ENCODE data around the gene PAQR6. TPM values are rescaled to one million over a fixed set of nuclear protein-coding genes. Genes with fewer than 3 reads are reported as not detected.

Gene PAQR6
- total RNA-seq, result 0.72 TPM in 1 of 2 replicates, not detected in the other

GRCh38 chr1:156247460-156248322, at the start of gene PAQR6:
Gene PAQR6 (minus strand): TSS chr1:156248056. CDS start chr1:156246731, 1,325 bp downstream.

GRCh38 chr1:156295391-156295947, 47.6 kb upstream of the PAQR6 start, which contains the start of gene GLMP:
Gene GLMP (minus strand): TSS chr1:156295679. CDS start chr1:156295645, 34 bp downstream.

GRCh38 chr1:156284112-156284511, 36.3 kb upstream of the PAQR6 start, which contains the start of gene TMEM79:
Gene TMEM79 (plus strand): TSS chr1:156284325. CDS start chr1:156285227, 902 bp downstream.

DNA sequence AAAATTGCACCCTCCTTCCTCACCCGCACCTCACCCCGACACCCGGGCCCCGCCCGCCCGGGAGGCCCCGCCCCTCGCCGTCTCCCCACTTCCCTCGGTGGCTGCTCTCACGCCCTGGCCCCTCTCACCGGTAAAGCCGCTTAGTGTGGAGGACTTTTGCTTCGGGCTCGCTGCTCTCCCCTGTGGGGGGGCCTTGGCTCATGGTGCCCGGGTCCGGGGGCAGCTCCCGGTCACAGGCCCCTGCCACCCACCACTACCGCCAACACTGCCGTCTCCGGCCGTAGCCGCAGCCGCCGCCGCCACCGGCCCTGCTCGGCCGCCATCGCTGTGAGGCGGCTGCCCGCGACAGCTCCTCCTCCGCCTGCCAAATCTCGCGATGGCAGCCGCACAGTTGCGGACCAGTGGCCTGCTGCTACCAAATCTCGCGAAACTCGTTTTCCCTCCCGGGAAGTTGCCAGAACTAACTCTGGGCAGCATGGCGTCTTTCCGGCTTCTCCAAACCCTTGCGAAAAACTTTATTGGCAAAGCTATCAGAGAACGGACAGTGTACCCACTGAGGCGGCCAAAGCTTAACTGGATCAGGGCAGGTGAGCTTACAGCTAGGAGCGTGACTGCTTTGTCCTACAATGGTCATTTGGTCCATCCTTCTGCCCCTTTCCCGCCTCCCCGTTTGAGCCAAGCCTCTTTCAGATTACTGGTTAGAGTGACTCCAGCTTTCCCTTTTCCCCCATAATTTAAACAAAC, 34.8 kb upstream of the PAQR6 start, which contains the start of gene SMG5:
SMG5 (minus strand) TSS at position 347 of the 744 bp plus-strand sequence; CDS start at position 202, 145 bp downstream.

GRCh38 chr1:156241926-156242325, 5.9 kb downstream of the PAQR6 start, which contains the start of gene BGLAP:
Gene BGLAP (plus strand): TSS chr1:156242184. CDS start chr1:156242232, 48 bp downstream.

DNA sequence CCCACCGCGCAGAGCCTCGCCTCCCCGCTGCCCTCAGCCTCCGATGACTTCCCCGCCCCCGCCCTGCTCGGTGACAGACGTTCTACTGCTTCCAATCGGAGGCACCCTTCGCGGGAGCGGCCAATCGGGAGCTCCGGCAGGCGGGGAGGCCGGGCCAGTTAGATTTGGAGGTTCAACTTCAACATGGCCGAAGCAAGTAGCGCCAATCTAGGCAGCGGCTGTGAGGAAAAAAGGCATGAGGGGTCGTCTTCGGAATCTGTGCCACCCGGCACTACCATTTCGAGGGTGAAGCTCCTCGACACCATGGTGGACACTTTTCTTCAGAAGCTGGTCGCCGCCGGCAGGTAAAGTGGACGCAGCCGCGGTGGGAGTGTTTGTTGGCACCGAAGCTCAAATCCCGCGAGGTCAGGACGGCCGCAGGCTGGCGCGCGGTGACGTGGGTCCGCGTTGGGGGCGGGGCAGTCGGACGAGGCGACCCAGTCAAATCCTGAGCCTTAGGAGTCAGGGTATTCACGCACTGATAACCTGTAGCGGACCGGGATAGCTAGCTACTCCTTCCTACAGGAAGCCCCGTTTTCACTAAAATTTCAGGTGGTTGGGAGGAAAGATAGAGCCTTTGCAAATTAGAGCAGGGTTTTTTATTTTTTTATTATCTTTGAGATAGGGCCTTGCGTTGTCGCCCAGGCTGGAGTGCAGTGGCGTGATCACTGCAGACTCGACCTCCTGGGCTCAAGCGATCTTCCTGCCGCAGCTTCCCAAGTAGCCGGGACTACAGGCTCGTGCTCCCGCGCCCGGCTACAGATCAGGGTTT, 34.8 kb downstream of the PAQR6 start, which contains the start of gene PMF1:
PMF1 (plus strand) TSS at position 175 of the 811 bp plus-strand sequence; CDS start at position 184, 9 bp downstream.

DNA sequence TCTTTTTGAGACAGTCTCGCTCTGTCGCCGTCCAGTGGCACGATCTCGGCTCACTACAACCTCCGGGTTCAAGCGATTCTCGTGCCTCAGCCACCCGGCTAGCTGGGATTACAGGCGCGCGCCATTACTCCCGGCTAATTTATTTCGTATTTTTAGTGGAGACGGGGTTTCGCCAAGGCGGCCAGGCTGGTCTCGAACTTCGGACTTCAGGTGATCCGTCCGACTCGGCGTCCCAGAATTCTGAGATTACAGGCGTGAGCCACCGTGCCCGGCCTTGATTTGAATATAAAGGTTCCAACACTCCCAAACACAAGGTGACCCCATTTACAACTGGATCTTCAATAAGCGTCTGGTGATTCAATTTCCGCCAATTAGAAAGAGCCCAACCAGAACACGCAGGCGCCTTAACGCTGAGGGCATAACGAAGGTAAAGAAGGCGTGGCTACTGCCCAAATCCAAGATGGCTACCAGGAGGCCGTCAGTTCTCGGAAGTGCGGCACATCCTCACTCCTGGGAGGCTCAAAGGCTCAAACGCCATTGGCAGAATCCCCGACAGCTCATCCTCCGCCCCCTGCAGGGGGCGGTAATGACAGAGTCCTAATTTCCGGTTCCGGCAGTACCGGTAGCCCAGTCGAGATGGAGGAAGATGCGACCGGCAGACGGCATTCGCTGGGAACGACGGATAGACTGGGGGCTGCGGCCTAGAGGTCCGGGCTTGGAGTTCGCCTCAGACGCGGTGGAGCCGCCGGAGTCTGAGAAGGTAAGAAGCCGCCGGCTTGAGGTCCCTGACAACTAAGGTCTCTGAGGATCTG, 54.2 kb downstream of the PAQR6 start, which contains the start of gene SLC25A44:
SLC25A44 (plus strand) TSS at position 617 of the 812 bp plus-strand sequence. CDS start 5,744 bp downstream, outside the sequence.

Other genes starting within 250 kb of the PAQR6 start
- 326 and 576 TPM in 2 replicates for gene SSR2, start 227.1 kb downstream of the PAQR6 start, total RNA-seq
- gene UBQLN4, start 194.3 kb downstream of the PAQR6 start, total RNA-seq, result 17.6 and 18.3 TPM in 2 replicates
- gene LAMTOR2, start 193.3 kb downstream of the PAQR6 start, total RNA-seq, result 48.4 and 74.9 TPM in 2 replicates
- 52.2 and 69.4 TPM in 2 replicates for gene RAB25, start 186.9 kb downstream of the PAQR6 start, total RNA-seq
- 1.9 and 6.5 TPM in 2 replicates for gene MEX3A, start 165.6 kb downstream of the PAQR6 start, total RNA-seq
- 687 and 701 TPM in 2 replicates for gene LMNA, start 133.3 kb downstream of the PAQR6 start, total RNA-seq
- gene SEMA4A, start 94.5 kb downstream of the PAQR6 start, total RNA-seq, result 3.4 TPM in 2 replicates
- 4.8 and 6.8 TPM in 2 replicates for gene SLC25A44, start 54.0 kb downstream of the PAQR6 start, total RNA-seq
- 36.4 and 58.4 TPM in 2 replicates for gene PMF1, start 35.0 kb downstream of the PAQR6 start, total RNA-seq
- gene BGLAP, start 5.9 kb downstream of the PAQR6 start, total RNA-seq, result 0.24 TPM in 1 of 2 replicates, not detected in the other
- 53.5 and 67.0 TPM in 2 replicates for gene SMG5, start 34.8 kb upstream of the PAQR6 start, total RNA-seq
- 6.3 and 6.8 TPM in 2 replicates for gene TMEM79, start 36.3 kb upstream of the PAQR6 start, total RNA-seq
- gene GLMP, start 47.6 kb upstream of the PAQR6 start, total RNA-seq, result 28.9 and 37.7 TPM in 2 replicates
- gene VHLL, start 51.3 kb upstream of the PAQR6 start, total RNA-seq, result 0.72 TPM in 1 of 2 replicates, not detected in the other
- gene CCT3, start 90.2 kb upstream of the PAQR6 start, total RNA-seq, result 414 and 708 TPM in 2 replicates
- not detected in 2 replicates for gene TSACC, start 90.5 kb upstream of the PAQR6 start, total RNA-seq
- not detected in 2 replicates for gene RHBG, start 121.2 kb upstream of the PAQR6 start, total RNA-seq

Measured in tracheal epithelial cell (primary cell).